HepG2 (cell line): ENCODE measurements around the gene MRPS2. TPM values are rescaled to one million over a fixed set of nuclear protein-coding genes. Genes with fewer than 3 reads are reported as not detected.

Source experiments
- ATAC-seq: fragments of 200-7000 bp; cut with Tn5 transposase; 3 replicates; pipeline ENCODE4 v1.9.1; 2020; ENCODE audit warnings: mild to moderate bottlenecking, moderate library complexity
- BruUV-seq: library from RNA; stranded (reverse); fragments of 400-500 nt; replicated peaks from 2 replicates; lab custom pipeline; 2021; lab: Mats Ljungman, UMichigan
- CTCF ChIA-PET: fragments of 300-600 bp; formaldehyde crosslinking; extraction: SDS; loops from one replicate; lab custom pipeline; 2021; ENCODE audit warnings: low total read pairs, inconsistent platforms, low intra/inter-chr PET ratio; lab: Yijun Ruan, JAX
- POLR2A ChIA-PET: fragments of 350-600 bp; sonication (Branson Sonifier 250); formaldehyde crosslinking; loops from one replicate; lab custom pipeline; 2020; ENCODE audit warnings: antibody characterized with exemption, inconsistent platforms; lab: Yijun Ruan, JAX
- DNase-seq: peaks from one replicate; pipeline ENCODE4 v3.0.0-alpha.2; 2015; ENCODE audit warnings: low spot score
- FAIRE-seq: peaks from 3 replicates; lab custom pipeline; 2011; peaks lifted over from hg19 to GRCh38; lab: Jason Lieb, UNC
- H2AFZ ChIP-seq: one replicate; pipeline ENCODE4 v1.6.1; 2011; ENCODE audit warnings: low read length, inconsistent platforms
- H3K27ac ChIP-seq: fragments of 300-600 bp; 3 replicates; pipeline ENCODE4 v1.8.0; 2011; ENCODE audit warnings: mixed run types, mild to moderate bottlenecking, mixed read lengths, low read length, inconsistent platforms; ENCODE audit not compliant: insufficient read depth; ENCODE audit errors: extremely low read length
- H3K27me3 ChIP-seq, 2 experiments: fragments of 200-600 bp in 1 of 2; 2 replicates in 1 of 2; 3 replicates in 1 of 2; pipeline versions ENCODE4 v1.6.0 to v1.8.0; 2011; ENCODE audit warnings: low read length in 2 of 2, mild to moderate bottlenecking in 2 of 2, moderate library complexity in 2 of 2, inconsistent platforms in 1 of 2; ENCODE audit not compliant: insufficient read depth in 2 of 2, control insufficient read depth in 1 of 2
- H3K36me3 ChIP-seq, 2 experiments: fragments of 200-600 bp in 1 of 2; replicated peaks in 1 of 2; 2 replicates in 1 of 2; 3 replicates in 1 of 2; pipeline versions ENCODE4 v1.5.1 to v1.8.0; 2011; ENCODE audit warnings: low read length in 2 of 2, inconsistent platforms in 1 of 2; ENCODE audit not compliant: insufficient read depth in 2 of 2, control insufficient read depth in 1 of 2
- H3K4me1 ChIP-seq: 2 replicates; pipeline ENCODE4 v1.5.1; 2012; ENCODE audit warnings: low read length, inconsistent platforms; ENCODE audit not compliant: insufficient read depth
- H3K4me2 ChIP-seq: 2 replicates; pipeline ENCODE4 v1.6.0; 2011; ENCODE audit warnings: low read depth, low read length, inconsistent platforms
- H3K4me3 ChIP-seq, 3 experiments: fragments of 200-600 bp in 1 of 3; sonication (generic), shearing (Covaris generic) in 1 of 3; replicated peaks in 1 of 3; 2 replicates each; pipeline ENCODE4 v1.5.1; 2011 to 2016; ENCODE audit warnings: low read length in 3 of 3, inconsistent platforms in 2 of 3, low read depth in 2 of 3, mild to moderate bottlenecking in 2 of 3, control low read depth in 1 of 3, mixed read lengths in 1 of 3; ENCODE audit not compliant: insufficient read depth in 1 of 3
- H3K79me2 ChIP-seq: one replicate; pipeline ENCODE4 v1.6.1; 2011; ENCODE audit warnings: low read length, inconsistent platforms; ENCODE audit not compliant: insufficient read depth
- H3K9ac ChIP-seq: 2 replicates; pipeline ENCODE4 v1.6.0; 2011; ENCODE audit warnings: mild to moderate bottlenecking, low read depth, low read length, inconsistent platforms; ENCODE audit not compliant: insufficient read depth
- H3K9me3 ChIP-seq: 2 replicates; pipeline ENCODE4 v1.5.1; 2012; ENCODE audit warnings: mild to moderate bottlenecking, low read length
- H4K20me1 ChIP-seq: 2 replicates; pipeline ENCODE4 v1.6.0; 2011; ENCODE audit warnings: inconsistent platforms, mild to moderate bottlenecking, low read length, moderate library complexity; ENCODE audit not compliant: insufficient read depth
- FOXA1 ChIP-seq, 2 experiments: fragments of 450-650 bp in 1 of 2; sonication (generic) in 1 of 2; formaldehyde crosslinking in 1 of 2; IDR thresholded peaks; 2 replicates each; pipeline versions ENCODE4 v1.4.0 to v1.6.1; 2016 to 2020; ENCODE audit warnings: missing genetic modification reagents in 1 of 2
- GABPA ChIP-seq, 2 experiments: IDR thresholded peaks; 2 replicates each; pipeline ENCODE4 v1.6.1; 2011 to 2016; ENCODE audit warnings: low read depth in 2 of 2, low read length in 1 of 2, missing biosample characterization in 1 of 2, missing genetic modification characterization in 1 of 2
- HNF4G ChIP-seq, 2 experiments: sonication (generic) in 1 of 2; formaldehyde crosslinking in 1 of 2; IDR thresholded peaks; 2 replicates each; pipeline versions ENCODE4 v1.4.0 to v1.6.1; 2011 to 2020; ENCODE audit warnings: borderline replicate concordance in 2 of 2, low read depth in 2 of 2, mild to moderate bottlenecking in 2 of 2, low read length in 1 of 2, missing genetic modification reagents in 1 of 2, moderate library complexity in 1 of 2
- JARID2 ChIP-seq: sonication (generic); formaldehyde crosslinking; IDR thresholded peaks from 2 replicates; pipeline ENCODE4 v1.8.1; 2023; ENCODE audit warnings: missing genetic modification reagents, inconsistent platforms; ENCODE audit not compliant: insufficient replicate concordance
- MAFG ChIP-seq: sonication (generic); formaldehyde crosslinking; IDR thresholded peaks from 2 replicates; pipeline ENCODE4 v1.5.1; 2020; ENCODE audit warnings: mild to moderate bottlenecking, missing genetic modification reagents
- REXO4 ChIP-seq: sonication (generic); formaldehyde crosslinking; IDR thresholded peaks from 2 replicates; pipeline ENCODE4 v1.8.0; 2022; ENCODE audit warnings: missing genetic modification reagents, mild to moderate bottlenecking, borderline replicate concordance
- SIX1 ChIP-seq: sonication (generic); formaldehyde crosslinking; IDR thresholded peaks from 2 replicates; pipeline ENCODE4 v1.4.0; 2020; ENCODE audit warnings: missing genetic modification reagents, borderline replicate concordance
- SMYD3 ChIP-seq: sonication (generic); formaldehyde crosslinking; IDR thresholded peaks from 2 replicates; pipeline ENCODE4 v1.8.1; 2023; ENCODE audit warnings: mild to moderate bottlenecking, missing genetic modification reagents
- ZFP37 ChIP-seq: sonication (generic); formaldehyde crosslinking; IDR thresholded peaks from 2 replicates; pipeline ENCODE4 v1.4.0; 2020; ENCODE audit warnings: missing genetic modification reagents, borderline replicate concordance
- ZFP90 ChIP-seq: sonication (generic); formaldehyde crosslinking; IDR thresholded peaks from 2 replicates; pipeline ENCODE4 v1.8.0; 2022; ENCODE audit warnings: missing genetic modification reagents, mild to moderate bottlenecking, inconsistent platforms, borderline replicate concordance
- ZNF205 ChIP-seq: IDR thresholded peaks from 2 replicates; pipeline ENCODE4 v1.6.1; 2018; ENCODE audit warnings: missing biosample characterization, missing genetic modification reagents
- ZNF329 ChIP-seq: sonication (generic); formaldehyde crosslinking; IDR thresholded peaks from 2 replicates; pipeline ENCODE4 v1.9.0; 2021; ENCODE audit warnings: low read depth, mild to moderate bottlenecking, missing genetic modification reagents
- ZNF652 ChIP-seq: IDR thresholded peaks from 2 replicates; pipeline ENCODE4 v1.6.1; 2016; ENCODE audit warnings: low read depth, borderline replicate concordance
- ZNF883 ChIP-seq: sonication (generic); formaldehyde crosslinking; IDR thresholded peaks from 2 replicates; pipeline ENCODE4 v1.5.1; 2020; ENCODE audit warnings: mild to moderate bottlenecking, missing genetic modification reagents; ENCODE audit errors: not compliant biosample characterization
- ZSCAN21 ChIP-seq: sonication (generic); formaldehyde crosslinking; IDR thresholded peaks from 2 replicates; pipeline ENCODE4 v1.8.0; 2022; ENCODE audit warnings: mild to moderate bottlenecking, missing genetic modification reagents, moderate library complexity, borderline replicate concordance
- WGBS: methylation state at CpG from one replicate; pipeline ENCODE4 v1.1.6; 2017; ENCODE audit warnings: low lambda C conversion rate; 5-methylcytosine and 5-hydroxymethylcytosine counted together
- in situ Hi-C: cut with HindIII; loops from 2 replicates; pipeline ENCODE4 v1.10.0; 2017; ENCODE audit warnings: low pct_unique_long_range_greater_than_20kb; ENCODE audit not compliant: extremely low pct_ligation_motif_present
- intact Hi-C: fragments of 100-400 bp; cut with micrococcal nuclease; formaldehyde crosslinking; loops from one replicate; pipeline ENCODE4 v1.10.0; 2022; ENCODE audit not compliant: unreplicated experiment
- polyA plus RNA-seq, 8 experiments: library from polyadenylated mRNA; depleted of rRNA in 3 of 8; stranded (reverse) in 7 of 8; unstranded in 1 of 8; fragments of >200 nt; fragmentation: Illumina TruSeq in 4 of 8; extraction: Trizol in 4 of 8; gene quantifications; 2 replicates each; pipeline versions ENCODE4 v1.2.1 to v1.2.3, GENCODE V29; 2011 to 2016; ENCODE audit warnings: low read depth in 4 of 8, missing spikeins in 1 of 8, mixed read lengths in 1 of 8; ENCODE audit not compliant: insufficient read depth in 1 of 8
- total RNA-seq, 5 experiments: library from RNA; depleted of rRNA; stranded (reverse); fragments of >200 nt; fragmentation: Illumina TruSeq; extraction: Trizol; gene quantifications; 2 replicates each; pipeline ENCODE4 v1.2.3, GENCODE V29; 2016; ENCODE audit warnings: low read depth in 1 of 5
- TF ChIP-seq, protein P1 (sequence below): sonication (generic); formaldehyde crosslinking; IDR thresholded peaks from 2 replicates; pipeline ENCODE4 v1.8.0; 2022; ENCODE audit warnings: mild to moderate bottlenecking, missing genetic modification reagents, moderate library complexity
- TF ChIP-seq, protein P2 (sequence below): sonication (generic); formaldehyde crosslinking; IDR thresholded peaks from 2 replicates; pipeline ENCODE4 v1.4.0; 2020; ENCODE audit warnings: missing genetic modification reagents, borderline replicate concordance

MRPS2 gene
- total and polyA plus RNA-seq, 2 of the 13 experiments (the other 11 are each of a cell fraction or from before 2014, with no cell fraction given) = 44.4 to 86.7 TPM

DNA sequence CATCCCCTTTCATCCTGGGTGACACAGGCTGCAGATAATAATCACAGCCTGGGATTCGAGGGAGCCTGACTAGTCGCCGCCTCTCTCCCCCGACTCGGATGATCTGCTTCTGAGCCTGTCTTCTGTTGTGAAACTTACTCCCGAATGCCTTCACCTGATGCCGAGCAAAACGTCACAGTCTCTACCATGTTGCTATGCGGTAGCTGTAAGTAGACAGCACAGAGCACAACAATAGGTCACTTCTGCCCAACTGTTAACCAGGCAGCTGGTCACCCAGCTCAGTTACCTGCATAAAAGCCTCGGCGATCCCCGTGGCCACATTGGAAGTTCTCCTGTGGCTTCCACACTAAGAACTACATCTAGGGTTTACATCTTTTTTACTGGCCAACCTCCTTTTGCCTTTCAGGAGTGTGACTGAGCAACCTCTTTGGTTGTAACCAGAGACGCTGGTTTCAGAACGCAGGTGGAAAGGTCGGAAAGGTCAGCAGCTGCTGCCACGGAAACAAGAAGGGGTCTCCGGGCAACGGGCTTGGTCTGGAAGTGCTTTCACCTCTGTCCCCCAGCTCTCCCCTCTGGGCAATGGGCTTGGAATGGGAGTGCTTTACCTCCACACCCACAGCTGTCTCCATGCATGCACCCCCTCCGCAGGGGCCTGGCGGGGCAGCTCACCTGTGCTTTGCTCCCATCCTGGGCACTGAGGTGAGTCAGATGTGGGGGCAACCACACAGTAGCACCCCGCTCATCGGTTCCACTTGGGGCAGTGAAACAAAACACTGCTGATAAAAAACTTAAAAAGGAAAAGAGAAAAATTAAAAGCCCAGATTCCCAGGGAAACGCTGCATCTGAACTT, 28.5 kb upstream of the MRPS2 start:
- Histone ChIP-seq H4K20me1 (peaks cover 4% of the 10 kb centered on the region; the same call in 1 of the 2 replicates), H3K36me3 (no peaks in the 10 kb centered on the region), H3K4me1 (peaks cover 16% of the 10 kb centered on the region), H3K27me3 (no peaks in the 10 kb centered on the region), H3K27ac (no peak overlapping the region), H2AFZ (no peak overlapping the region), H3K79me2 (no peaks in the 10 kb centered on the region), H3K9ac (no peak overlapping the region), H3K9me3 (no peaks in the 10 kb centered on the region), H3K4me2 (no peak overlapping the region), H3K4me3 (no peak overlapping the region)
- 85% methylated on average over 22 of the region's 23 CpGs for WGBS
- DNase-seq (no peak), ATAC-seq (no peak), FAIRE-seq (no peak)
- TF ChIP-seq ZSCAN21 (CRISPR knock-in tag) (no peak), SMYD3 (CRISPR knock-in tag) (no peak), ZNF883 (CRISPR knock-in tag) (no peak), FOXA1 (IDR thresholded peaks at IDR 0.05) (no peak), FOXA1 (CRISPR knock-in tag; IDR thresholded peaks at IDR 0.05) (no peak), ZNF652 (no peak), HNF4G (IDR thresholded peaks at IDR 0.05; ENCODE audit: borderline replicate concordance, low read depth, low read length) (no peak), HNF4G (CRISPR knock-in tag; IDR thresholded peaks at IDR 0.05; ENCODE audit: borderline replicate concordance, low read depth) (no peak), SIX1 (CRISPR knock-in tag) (no peak), REXO4 (no peak), MAFG (CRISPR knock-in tag) (no peak), GABPA (IDR thresholded peaks at IDR 0.05; ENCODE audit: low read depth, low read length) (no peak), GABPA (CRISPR knock-in tag; IDR thresholded peaks at IDR 0.05; ENCODE audit: low read depth) (no peak), ZFP37 (CRISPR knock-in tag) (no peak), JARID2 (CRISPR knock-in tag) (no peak), ZNF205 (CRISPR knock-in tag) (no peak), ZNF329 (CRISPR knock-in tag) (no peak), ZFP90 (no peak)
- TF ChIP-seq, protein P1, sequence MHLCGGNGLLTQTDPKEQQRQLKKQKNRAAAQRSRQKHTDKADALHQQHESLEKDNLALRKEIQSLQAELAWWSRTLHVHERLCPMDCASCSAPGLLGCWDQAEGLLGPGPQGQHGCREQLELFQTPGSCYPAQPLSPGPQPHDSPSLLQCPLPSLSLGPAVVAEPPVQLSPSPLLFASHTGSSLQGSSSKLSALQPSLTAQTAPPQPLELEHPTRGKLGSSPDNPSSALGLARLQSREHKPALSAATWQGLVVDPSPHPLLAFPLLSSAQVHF (CRISPR knock-in tag) = no peak
- TF ChIP-seq, protein P2, sequence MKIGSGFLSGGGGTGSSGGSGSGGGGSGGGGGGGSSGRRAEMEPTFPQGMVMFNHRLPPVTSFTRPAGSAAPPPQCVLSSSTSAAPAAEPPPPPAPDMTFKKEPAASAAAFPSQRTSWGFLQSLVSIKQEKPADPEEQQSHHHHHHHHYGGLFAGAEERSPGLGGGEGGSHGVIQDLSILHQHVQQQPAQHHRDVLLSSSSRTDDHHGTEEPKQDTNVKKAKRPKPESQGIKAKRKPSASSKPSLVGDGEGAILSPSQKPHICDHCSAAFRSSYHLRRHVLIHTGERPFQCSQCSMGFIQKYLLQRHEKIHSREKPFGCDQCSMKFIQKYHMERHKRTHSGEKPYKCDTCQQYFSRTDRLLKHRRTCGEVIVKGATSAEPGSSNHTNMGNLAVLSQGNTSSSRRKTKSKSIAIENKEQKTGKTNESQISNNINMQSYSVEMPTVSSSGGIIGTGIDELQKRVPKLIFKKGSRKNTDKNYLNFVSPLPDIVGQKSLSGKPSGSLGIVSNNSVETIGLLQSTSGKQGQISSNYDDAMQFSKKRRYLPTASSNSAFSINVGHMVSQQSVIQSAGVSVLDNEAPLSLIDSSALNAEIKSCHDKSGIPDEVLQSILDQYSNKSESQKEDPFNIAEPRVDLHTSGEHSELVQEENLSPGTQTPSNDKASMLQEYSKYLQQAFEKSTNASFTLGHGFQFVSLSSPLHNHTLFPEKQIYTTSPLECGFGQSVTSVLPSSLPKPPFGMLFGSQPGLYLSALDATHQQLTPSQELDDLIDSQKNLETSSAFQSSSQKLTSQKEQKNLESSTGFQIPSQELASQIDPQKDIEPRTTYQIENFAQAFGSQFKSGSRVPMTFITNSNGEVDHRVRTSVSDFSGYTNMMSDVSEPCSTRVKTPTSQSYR = no peak
- in situ Hi-C loops (no loop called here), intact Hi-C loops (no loop called here)
- no TSS peak for BruUV-seq
- ChIA-PET CTCF (no interaction called here), POLR2A (no interaction called here)
